Measurements from ENCODE around the gene NFIA. TPM values are rescaled to one million over a fixed set of nuclear protein-coding genes. Genes with fewer than 3 reads are reported as not detected.

The NFIA gene
- polyA plus RNA-seq, 3 donors = 14.4 to 14.7 (median 14.6) TPM

DNA sequence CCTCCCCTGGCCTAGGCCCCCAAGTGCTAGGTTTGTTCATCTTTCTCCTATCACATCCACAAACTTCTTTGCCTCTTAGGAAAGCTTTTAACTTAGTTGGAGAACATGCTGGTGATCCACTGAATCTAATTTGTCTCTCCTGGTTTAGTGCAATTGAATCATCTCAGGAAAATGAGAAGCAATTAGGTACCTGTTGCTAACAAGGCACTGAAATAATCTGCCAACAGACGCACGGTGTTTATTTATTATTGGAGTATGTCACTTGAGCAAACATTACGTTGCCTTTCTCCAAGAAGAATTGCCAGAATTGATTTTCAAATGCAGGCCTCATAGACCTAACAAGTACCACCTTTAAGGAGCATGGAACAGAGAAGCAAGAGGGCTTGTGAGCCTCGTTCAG is 309.4 kb downstream of the NFIA start:
- DNase-seq = no peak

DNA sequence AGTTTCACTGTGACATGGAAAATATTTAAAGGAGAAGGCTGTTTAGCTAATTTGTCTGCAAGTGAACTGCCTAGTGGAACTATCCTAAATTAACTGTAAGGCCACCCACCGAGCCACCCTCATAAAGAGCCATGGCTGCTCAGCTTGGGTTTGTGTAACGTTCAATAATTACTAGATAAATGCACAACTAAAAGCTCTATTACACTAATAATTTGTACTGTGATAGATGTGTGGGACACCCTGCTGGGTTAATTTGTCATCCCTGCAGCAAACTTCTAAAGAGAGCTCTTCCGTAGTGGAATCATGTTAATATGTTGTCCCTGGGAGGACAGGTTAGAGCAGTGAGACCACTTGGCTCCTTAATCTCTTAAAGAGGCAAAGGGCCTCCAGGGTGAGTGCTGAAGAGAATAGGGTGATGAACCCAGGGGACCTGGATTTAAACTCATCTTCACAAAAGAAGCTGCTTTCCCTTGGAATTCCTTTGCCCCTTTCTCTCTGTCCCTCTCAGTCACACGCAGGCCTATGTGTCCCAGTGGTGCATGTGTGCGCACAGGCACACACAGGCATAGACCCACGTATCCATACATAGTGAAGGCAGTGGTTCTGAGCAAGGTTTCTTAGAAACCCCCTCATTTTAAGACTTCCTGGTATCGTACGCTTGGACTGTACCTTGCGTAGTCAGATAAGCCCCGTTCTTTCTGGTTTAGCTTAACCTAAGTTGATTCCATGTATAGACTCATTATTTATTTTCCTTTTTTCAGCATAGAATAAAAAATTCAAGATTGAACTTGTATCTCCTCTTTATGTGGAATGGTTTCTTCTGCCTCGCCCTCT is 310.3 kb downstream of the NFIA start:
- no peak for DNase-seq

DNA sequence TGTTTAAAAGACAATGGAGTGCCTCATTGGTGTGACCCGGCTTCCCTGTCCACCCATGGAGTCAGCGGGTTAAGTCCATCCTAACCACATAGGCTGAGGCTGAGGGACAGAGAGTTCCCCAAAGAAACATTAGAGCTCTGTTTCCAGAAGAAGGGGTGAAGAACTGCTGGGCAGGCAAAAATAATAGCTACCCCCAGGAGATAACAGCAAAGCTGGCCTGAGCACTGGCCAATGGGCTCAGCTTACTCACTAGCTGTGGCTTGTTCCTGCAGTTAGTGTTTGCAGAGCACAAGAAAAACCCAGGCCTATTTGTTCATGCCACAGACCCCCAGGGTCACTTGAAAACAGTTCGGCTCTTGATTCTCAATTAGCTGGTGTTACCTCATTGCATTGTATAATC is 311.2 kb downstream of the NFIA start:
- DNase-seq = no peak

DNA sequence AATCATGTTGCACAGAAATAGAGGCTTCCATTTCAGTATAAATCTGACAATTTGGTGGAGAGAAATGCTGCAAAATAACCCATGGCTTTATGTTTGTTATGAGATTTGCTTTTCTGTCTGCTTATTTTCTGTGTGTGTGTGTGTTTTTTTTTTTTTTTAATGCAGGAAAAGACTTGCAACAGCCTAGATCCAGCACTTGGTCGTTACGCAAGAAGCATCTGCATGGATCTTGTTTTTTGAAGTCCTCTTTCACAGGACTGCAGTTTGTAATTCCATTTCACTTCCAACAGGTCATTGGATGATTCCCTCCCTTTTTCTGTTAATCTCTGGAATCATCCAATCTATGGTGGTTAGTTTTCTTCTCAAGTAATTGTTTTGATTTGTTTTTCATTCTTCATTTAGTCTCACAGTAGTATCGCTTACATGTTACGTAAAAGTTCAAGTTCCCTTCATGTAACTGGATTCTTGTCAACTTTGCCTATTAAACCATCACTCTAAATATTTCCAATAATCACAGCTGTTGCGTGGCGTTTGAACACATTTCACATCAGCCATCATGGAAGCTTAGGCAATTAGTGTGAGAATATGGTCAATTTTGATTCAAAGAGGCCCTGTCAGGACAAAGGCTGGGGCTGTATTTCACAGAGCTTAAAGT is 312.9 kb downstream of the NFIA start:
- DNase-seq = no peak

DNA sequence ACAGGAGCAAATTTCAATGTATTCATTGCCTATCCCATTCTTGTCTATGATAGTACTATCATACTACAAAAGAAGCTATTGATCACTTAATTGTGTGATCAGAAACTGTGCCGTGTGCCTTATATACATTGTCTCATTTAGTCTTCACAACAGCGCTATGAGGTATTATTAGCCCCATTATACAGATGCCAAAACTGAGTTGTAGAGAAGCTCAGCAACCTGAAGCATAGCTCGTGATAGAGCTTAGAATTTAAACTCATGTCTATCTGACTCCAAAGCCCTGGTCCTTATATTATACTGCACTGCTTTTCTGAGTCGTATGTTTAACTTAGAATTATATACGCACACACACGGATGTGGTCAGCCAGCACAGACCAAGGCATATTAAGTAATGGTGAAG is 315.1 kb downstream of the NFIA start:
- no peak for DNase-seq

DNA sequence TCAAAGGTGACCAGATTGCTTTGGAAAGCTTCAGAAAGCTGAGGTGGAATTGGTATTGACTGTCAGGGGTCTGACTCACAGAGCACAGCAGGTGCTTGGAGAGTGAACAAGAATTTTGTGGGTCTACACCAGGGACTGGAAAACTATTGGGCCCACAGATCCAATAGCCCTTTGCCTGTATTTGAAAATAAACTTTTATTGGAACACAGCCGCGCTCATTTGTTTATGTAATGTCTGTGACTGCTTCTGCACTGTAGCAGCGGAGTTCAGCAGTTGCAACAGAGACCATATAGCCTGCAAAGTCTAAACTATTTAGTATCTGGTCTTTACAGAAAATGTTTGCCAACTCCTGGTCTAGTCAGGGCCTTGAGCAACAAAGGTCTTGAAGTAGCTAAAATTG is 315.6 kb downstream of the NFIA start:
- DNase-seq = no peak

DNA sequence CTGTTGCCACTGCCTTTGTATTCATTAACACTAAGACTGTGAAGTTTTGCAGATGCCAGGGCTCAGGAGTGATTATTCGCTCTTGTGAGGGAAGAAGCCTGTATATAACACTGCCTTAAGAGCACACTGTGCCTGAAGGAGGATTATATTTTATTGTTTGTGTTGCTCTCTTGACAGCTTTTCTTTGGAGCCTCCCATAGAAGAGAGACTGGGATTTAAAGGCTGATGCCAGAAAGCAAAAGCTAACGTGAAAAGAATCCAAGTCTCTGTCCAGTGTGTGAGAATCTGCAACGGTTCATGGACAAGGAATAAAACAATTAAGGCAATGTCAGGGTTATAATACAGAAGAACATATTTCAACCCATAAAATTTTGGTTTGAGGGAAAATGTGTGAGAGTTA is 316.8 kb downstream of the NFIA start:
- no peak for DNase-seq

DNA sequence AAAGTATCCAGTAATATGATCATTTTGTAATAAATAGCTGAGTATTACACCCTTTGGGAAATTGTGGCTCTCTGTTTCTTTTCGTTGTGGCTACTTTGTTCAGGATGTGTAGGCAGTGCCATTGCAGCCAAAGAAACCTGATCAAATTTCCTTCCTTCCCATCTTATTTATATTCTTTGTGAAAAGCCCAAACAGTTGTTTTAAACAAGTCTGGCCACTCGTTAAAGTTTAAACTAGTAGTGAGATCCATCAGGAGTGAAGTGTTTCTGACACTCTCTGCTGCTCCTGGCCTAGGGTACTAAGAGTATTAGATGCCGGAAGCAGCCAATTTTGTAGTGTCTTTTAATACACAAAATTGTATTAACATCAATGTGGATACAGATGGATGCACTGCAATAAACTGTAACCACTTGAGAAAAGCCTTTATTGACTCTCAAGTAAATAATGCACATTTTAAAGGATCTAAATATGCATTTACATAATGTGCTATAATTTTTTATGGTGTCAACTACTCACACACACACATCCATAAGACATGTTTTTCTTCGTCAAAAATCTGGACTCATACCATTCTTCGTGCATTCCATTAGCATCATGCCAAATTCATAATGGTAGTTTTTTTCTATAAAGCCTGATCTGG is 317.9 kb downstream of the NFIA start:
- no peak for DNase-seq

DNA sequence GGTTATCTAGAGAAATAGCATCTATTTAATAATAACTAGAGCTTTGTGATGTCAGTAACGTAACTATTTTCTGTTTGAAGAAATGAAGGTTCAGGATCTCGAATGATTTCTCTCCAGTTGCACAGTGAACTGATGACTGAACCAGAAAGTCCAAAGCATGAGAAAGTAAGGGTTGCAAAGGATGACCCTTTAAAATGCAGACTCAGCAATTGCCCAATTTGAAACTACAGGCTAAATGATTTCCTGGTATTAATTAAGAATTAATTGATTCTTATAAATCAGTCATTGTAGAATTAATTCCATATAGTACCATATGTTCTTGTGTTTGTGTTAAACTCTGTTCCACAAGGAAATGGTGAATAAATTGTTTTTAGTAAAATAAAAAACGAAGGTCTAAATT is 318.6 kb downstream of the NFIA start:
- no peak for DNase-seq

DNA sequence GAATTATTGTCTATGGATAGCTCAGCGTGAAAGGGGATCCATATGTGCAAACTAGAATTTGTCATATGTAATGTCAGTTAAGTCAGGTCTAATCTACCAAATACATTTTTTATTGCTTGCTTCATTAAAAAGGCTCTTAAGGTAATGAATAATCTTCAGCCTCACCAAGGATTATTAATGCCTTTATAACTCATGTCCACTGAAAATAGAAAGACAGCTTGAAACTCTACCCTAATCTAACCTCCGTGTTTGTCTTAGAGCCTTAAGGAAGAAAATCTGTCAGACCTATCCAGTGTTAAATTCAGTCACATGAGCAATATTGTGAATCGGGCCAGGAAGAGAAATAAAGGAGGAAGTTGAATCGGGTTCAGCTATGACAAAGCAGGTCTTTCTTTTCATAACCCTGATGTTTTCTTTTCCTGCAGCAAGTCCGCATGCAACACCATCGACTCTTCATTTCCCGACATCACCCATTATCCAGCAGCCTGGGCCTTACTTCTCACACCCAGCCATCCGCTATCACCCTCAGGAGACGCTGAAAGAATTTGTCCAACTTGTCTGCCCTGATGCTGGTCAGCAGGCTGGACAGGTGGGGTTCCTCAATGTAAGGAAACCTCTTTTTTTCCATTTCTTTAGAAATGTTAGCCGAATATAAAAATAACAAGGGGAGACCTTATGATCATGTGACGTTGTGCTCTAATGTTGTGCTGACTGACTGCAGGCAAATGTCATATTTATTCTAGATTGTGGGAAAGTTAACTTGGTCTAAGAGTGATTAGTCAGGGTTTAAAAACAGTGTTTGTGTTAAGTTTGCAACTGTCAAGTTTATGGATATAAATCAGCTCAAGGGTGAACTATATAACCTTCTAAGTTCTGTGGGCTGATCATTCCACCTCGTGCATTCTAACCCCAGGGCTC is 321.6 kb downstream of the NFIA start:
- no peak for DNase-seq

DNA sequence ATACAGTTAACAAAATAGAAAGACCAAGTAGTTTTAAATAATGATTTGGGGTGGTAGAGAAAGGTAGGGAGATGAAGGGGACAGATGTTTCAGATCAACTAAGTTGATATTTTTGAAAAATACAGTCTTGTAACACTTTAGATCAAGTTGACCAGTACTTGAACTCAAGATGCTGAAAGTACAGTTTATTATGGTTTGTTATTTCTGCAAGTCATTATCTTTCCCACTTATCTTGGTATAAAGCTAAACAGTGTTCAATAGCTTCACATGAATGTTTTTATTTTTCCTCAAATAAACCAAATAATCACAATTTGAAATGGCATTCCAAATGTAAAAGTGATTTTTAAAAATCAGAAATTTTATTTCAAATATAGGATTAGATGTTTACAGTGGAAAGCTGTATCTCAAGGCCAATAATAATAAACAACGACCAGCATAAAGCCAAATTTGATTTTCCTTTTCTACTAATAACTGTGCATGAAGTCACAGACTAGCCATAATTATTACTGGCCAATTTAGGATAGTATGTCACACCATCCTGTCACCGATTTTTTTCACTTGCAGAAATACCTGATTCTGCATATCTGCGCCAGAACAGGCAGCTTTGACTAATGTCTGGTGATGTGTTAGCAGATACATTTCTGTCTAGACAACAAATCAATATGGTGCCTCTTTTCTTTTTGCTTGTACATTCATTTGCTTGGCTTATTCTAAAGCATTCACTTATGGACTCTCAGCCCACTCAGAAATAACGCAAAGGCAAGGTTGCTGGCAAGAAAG is 322.4 kb downstream of the NFIA start:
- no peak for DNase-seq

DNA sequence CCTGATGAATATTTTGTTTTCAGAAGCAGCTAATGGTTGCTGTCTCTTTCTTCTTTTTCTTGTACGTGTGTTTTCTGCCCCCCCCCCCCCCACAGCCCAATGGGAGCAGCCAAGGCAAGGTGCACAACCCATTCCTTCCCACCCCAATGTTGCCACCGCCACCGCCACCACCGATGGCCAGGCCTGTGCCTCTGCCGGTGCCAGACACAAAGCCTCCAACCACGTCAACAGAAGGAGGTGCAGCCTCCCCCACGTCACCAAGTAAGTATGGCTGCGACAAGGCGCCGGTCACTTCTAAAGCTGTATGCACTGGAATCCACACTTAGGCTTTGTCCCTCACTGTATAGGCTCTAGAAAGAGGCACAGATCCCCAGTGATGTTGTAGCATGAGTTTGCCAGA is 324.1 kb downstream of the NFIA start:
- no peak for DNase-seq

DNA sequence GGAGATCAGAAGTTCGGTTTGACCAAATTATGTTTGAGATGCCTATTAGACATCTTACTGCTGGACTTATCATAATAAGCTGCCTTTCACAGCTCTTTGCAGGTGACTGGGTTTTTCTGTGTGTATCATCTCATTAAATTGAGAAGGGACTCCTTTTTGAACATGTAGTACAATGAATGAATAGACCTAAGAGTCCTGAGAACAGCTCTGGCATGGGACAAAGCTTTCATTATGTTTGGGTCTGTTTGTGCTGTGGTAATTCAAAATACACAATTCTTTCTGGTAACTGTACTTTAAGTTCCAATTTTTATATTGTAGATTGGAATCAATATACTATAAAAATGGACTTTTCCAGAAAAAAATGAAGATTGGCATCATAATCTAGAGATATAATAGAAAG is 330.2 kb downstream of the NFIA start:
- DNase-seq = no peak

DNA sequence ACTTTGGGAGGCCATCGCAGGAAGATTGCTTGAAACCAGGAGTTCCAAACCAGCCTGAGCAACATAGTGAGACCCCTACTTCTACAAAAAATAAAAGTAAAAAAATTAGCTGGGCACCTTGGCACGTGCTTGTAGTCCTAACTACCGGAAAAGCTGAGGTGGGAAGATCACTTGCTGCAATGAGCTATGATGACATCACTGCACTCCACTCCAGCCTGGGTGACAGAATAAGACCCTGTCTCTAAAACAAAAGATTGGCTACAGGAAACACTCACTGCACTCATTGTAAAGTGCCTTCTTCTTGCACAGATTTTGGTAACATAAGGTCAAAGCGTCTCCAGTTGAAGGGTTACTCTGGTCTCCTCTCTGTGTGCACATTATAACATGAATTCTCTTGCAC is 336.8 kb downstream of the NFIA start:
- DNase-seq = no peak

DNA sequence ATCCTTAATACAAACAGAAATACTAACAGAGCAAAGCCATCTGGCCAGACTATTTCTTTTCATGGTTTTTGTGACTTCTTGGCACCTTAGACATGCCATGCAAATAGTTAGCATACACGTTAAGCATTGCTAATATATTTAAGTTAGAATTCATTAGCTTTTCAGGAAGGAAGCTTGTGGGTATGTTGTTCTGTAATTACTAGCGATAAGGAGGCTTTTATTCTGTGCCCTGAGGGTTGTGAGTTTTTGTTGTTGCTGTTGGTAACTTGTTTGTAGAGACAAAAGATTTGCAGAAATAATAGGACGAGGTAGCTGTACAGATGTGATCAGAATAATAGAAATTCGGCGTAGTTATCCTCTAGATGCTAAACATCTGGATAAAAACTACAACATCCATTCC is 337.3 kb downstream of the NFIA start:
- DNase-seq = no peak

DNA sequence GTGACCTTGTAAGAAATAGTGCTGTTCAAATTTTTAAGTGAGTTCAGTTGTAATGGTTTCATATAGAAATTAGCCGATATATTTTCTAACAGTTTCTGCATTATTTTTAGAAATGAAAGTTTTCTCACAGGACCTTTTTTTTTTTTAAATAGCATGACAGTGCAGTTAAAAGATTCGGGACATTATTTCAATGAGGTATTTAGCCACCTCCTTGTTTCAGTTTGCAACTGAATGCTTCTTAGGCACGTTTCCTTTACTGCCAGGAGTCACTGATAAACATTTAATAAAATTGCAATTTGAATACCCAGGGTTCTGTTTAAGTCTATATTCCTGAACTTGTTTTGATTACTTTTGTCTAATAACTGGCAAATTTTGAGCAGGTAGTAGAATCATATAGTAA is 337.9 kb downstream of the NFIA start:
- DNase-seq = no peak

DNA sequence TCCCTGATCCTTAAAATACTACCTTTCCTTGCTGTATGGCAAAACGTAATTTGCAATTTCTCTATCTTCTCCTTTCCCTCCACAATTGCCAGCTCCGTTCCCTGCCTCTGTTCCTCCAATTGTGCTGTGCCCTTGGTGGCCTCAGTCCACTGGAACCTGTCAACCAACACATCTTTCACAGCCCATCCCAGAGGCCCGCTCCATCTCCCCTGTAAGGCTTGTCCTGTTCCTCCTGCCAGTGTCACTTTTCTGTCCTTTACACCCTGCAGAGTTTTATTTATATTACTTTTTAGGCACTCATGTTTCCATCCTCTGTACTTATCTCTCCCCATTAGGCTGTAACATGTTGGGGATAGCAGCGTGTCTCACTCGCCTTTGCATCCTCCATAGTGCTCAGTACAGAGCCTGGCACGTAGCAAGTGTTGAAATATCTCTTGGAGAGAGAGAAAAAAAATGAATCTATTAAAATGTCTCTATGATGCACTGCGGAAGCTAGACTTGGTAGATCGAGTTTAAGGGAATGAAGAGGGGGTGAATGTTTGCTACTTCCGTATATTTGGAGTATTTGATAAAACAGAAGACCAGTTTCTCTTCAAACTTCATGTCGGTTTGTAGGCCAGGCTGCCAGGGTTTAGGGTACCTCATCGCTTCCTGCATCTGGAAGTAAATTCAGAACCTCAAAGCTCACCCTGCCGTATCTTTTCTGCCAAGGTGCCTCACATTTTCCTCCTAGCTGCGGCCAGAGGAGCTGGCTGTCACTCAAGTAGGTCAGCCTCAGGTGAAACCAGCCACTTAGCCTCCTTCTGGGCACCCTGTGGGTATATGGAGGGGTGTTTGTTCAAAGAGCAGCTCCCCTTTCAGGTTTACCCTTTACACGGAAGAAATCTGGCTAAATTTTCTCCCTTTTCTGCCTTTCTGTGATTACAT is 338.8 kb downstream of the NFIA start:
- DNase-seq = no peak

DNA sequence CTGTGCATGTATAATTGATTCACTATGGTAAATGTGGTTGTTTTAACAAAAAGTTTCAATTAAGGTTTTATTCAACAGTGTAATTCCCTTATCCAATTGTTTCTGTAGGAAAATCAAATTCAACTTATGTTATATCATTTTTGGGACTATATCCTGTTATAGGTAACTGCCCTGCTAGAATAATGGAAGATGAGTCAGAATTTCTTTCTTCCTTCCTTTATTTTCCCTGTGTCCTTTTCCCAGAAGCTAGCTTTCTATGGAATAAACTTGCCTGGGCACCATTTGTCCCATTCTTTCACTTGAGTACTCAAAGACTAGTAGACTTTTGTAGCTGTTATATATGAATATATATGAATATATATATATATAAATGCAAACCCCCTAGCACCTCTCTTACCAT is 341.3 kb downstream of the NFIA start:
- no peak for DNase-seq

DNA sequence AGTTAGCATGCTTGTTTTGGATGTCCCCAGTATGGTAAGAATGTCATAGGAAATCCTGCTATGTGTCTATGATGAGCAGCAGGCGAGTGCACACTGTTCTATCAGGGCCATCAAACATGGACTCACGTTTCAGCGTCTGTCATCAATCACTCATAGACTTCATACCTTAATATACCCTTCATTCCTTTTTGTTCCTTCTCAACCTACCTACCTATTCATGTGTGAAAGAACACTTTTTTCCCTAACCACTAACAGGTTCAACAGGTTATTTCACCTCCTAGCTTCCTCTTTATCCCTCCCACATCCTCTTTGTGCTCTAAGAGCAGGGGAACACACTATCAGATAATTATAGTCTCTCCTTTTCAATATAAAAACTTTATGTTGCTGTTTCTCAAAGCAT is 342.0 kb downstream of the NFIA start:
- DNase-seq = no peak

DNA sequence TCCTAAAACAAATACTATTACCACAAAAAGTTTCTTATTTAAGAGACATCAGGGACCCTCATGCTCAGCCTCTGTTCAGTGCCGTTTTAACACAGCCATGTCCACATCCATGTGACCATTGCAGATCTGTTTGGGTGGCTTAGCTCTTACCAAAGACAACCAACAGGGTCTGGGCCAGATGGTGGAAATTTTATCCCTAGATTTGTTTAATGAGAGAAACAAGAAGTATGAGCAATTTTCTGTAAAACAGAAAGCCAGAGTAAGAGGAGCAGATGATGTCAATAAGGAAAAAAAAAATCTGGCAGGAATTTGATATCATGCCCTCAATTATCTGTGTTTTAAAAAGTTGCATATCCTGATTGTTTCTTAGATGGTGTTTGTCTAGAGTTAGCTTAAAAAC is 342.7 kb downstream of the NFIA start:
- DNase-seq = no peak

Data from renal pelvis (tissue), 4 donors.